SU-DHL-6 (cell line): ENCODE results near the gene DGKG.

ENCODE experiments used
- H2AFZ ChIP-seq: fragments of 200-600 bp; sonication (generic); 2 replicates; pipeline ENCODE4 v1.6.1; 2014; ENCODE audit warnings: low read depth, mild to moderate bottlenecking, moderate library complexity, mixed read lengths, antibody characterized with exemption, low read length; ENCODE audit not compliant: severe bottlenecking
- H3F3A ChIP-seq: fragments of 200-600 bp; shearing (Covaris generic); 2 replicates; pipeline ENCODE4 v1.6.0; 2016; ENCODE audit warnings: antibody characterized with exemption, mild to moderate bottlenecking; ENCODE audit not compliant: insufficient read depth
- H3K27ac ChIP-seq: fragments of 200-600 bp; sonication (generic); 2 replicates; pipeline ENCODE4 v1.5.1; 2016; ENCODE audit warnings: low read depth, mild to moderate bottlenecking, low read length, moderate library complexity, mixed read lengths
- H3K27me3 ChIP-seq: fragments of 200-600 bp; sonication (generic), shearing (Covaris generic); 2 replicates; pipeline ENCODE4 v1.6.0; 2014; ENCODE audit warnings: mild to moderate bottlenecking, low read length
- H3K36me3 ChIP-seq: fragments of 200-600 bp; sonication (generic); 2 replicates; pipeline ENCODE4 v1.6.1; 2014; ENCODE audit warnings: mild to moderate bottlenecking, low read length, mixed read lengths
- H3K4me2 ChIP-seq: fragments of 300-600, 200-600 bp; shearing (Covaris generic), sonication (generic); 2 replicates; pipeline ENCODE4 v1.6.0; 2014; ENCODE audit warnings: low read length, low read depth, mild to moderate bottlenecking; ENCODE audit not compliant: poor library complexity, severe bottlenecking
- H3K4me3 ChIP-seq: fragments of 200-600 bp; sonication (generic); 2 replicates; pipeline ENCODE4 v1.5.1; 2014; ENCODE audit warnings: antibody characterized with exemption, low read length, mild to moderate bottlenecking, mixed read lengths; ENCODE audit not compliant: insufficient read depth, poor library complexity, severe bottlenecking
- H3K79me2 ChIP-seq: fragments of 200-600 bp; sonication (generic); 2 replicates; pipeline ENCODE4 v1.6.1; 2014; ENCODE audit warnings: mild to moderate bottlenecking, low read length, moderate library complexity; ENCODE audit not compliant: insufficient read depth
- H3K9ac ChIP-seq: fragments of 200-600 bp; sonication (generic); 2 replicates; pipeline ENCODE4 v1.7.0; 2014; ENCODE audit warnings: mild to moderate bottlenecking, low read length
- H3K9me2 ChIP-seq: fragments of 200-600 bp; sonication (generic); replicated peaks from 2 replicates; pipeline ENCODE4 v1.6.1; 2014; ENCODE audit warnings: low read length; ENCODE audit not compliant: insufficient read depth
- H3K9me3 ChIP-seq: fragments of 200-600 bp; sonication (generic); 2 replicates; pipeline ENCODE4 v1.6.1; 2014; ENCODE audit warnings: low read length, mixed read lengths; ENCODE audit not compliant: insufficient read depth
- H4K20me1 ChIP-seq: fragments of 200-600 bp; sonication (generic); 2 replicates; pipeline ENCODE4 v1.6.1; 2014; ENCODE audit warnings: low read depth, mild to moderate bottlenecking, antibody characterized with exemption, low read length, moderate library complexity, mixed read lengths
- EZH2phosphoT487 ChIP-seq: fragments of 200-600 bp; sonication (generic), shearing (Covaris generic); conservative IDR thresholded peaks from 2 replicates; pipeline ENCODE4 v1.6.1; 2018; ENCODE audit warnings: mild to moderate bottlenecking, antibody characterized with exemption, low read length, moderate library complexity, mixed read lengths
- TF ChIP-seq, protein P1 (sequence below): fragments of 200-600 bp; sonication (generic); IDR thresholded peaks from one replicate; pipeline ENCODE4 v1.5.1; 2017; ENCODE audit warnings: antibody characterized with exemption, mild to moderate bottlenecking, low read length, moderate library complexity; ENCODE audit not compliant: insufficient read depth, poor library complexity, severe bottlenecking

The DGKG gene

DNA sequence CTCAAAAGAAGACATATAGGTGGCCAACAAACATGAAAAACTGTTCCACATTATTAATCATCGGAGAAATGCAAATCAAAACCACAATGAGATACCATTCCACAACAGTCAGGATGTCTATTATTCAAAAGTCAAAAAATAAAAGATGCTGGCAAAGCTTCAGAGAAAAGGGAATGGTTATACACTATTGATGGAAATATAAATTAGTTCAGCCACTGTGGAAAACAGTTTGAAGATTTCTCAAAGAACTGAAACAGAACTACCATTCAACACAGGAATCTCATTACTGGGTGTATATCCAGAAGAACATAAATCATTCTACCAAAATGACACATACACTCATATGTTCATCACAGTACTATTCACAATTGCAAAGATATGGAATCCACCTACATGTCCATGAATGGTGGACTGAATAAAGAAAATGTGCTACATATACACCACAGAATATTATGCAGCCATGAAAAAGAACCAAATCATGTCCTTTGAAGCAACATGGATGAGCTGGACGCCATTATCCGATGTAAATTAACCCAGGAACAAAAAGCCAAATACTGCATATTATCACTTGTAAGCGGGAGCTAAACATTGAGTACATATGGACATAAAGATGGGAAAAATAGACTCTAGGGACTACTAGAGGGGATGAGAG, 32.7 kb upstream of the DGKG start:
- H3K4me3 ChIP-seq: no peak overlapping the region
- H3K9me2 ChIP-seq: no peaks in the 10 kb centered on the region
- H3K9me3 ChIP-seq: no peaks in the 10 kb centered on the region
- no peak overlapping the region for H3K9ac ChIP-seq
- no peak overlapping the region for H3K4me2 ChIP-seq
- H3F3A ChIP-seq: no peaks in the 10 kb centered on the region
- H4K20me1 ChIP-seq: no peaks in the 10 kb centered on the region
- H3K36me3 ChIP-seq: no peaks in the 10 kb centered on the region
- TF ChIP-seq, protein P1, sequence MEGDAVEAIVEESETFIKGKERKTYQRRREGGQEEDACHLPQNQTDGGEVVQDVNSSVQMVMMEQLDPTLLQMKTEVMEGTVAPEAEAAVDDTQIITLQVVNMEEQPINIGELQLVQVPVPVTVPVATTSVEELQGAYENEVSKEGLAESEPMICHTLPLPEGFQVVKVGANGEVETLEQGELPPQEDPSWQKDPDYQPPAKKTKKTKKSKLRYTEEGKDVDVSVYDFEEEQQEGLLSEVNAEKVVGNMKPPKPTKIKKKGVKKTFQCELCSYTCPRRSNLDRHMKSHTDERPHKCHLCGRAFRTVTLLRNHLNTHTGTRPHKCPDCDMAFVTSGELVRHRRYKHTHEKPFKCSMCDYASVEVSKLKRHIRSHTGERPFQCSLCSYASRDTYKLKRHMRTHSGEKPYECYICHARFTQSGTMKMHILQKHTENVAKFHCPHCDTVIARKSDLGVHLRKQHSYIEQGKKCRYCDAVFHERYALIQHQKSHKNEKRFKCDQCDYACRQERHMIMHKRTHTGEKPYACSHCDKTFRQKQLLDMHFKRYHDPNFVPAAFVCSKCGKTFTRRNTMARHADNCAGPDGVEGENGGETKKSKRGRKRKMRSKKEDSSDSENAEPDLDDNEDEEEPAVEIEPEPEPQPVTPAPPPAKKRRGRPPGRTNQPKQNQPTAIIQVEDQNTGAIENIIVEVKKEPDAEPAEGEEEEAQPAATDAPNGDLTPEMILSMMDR: no peak
- TF ChIP-seq EZH2phosphoT487: no peak
- no peaks in the 10 kb centered on the region for H3K27me3 ChIP-seq
- H3K79me2 ChIP-seq: no peaks in the 10 kb centered on the region
- H3K27ac ChIP-seq: no peak overlapping the region
- no peak overlapping the region for H2AFZ ChIP-seq

DNA sequence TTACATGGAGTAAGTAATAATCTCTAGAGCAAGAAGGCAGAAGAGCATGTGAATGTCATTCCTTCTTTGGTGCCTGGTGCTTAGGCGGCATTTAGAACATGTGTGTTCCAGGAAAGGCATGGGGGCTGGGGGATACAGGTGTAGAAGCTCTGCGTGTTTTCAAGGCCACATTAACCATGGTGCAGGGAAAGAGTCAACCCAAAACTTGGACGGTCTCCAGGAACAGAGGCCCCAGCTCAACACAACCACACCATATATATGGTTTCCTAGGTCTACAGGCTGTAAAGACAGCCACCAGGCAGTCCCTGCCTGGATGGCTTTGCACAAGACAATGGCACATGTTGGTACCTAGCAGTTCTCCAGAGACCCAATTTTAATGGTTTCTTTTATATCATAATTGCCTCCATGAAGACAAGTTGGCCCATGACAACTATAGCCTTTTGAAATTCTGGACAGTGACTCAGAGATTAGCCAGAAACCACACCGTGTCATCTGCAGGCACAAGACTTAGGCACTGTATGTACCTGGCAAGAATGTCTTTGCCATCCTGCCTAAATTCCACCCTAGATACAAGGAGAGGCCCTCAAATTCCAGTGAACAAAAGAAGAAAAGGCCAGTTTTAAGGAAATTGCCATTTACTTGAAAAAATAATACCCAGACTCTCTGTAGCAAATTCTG, 25.0 kb upstream of the DGKG start:
- no peak overlapping the region for H3K27ac ChIP-seq
- no peak for TF ChIP-seq EZH2phosphoT487
- TF ChIP-seq, protein P1: no peak
- H3F3A ChIP-seq: no peaks in the 10 kb centered on the region
- H2AFZ ChIP-seq: no peak overlapping the region
- H3K79me2 ChIP-seq: no peaks in the 10 kb centered on the region
- H3K36me3 ChIP-seq: no peaks in the 10 kb centered on the region
- H4K20me1 ChIP-seq: no peaks in the 10 kb centered on the region
- H3K9ac ChIP-seq: no peak overlapping the region
- H3K4me3 ChIP-seq: no peak overlapping the region
- no peak overlapping the region for H3K4me2 ChIP-seq
- H3K9me3 ChIP-seq: no peaks in the 10 kb centered on the region
- H3K9me2 ChIP-seq: no peaks in the 10 kb centered on the region
- H3K27me3 ChIP-seq: no peaks in the 10 kb centered on the region

DNA sequence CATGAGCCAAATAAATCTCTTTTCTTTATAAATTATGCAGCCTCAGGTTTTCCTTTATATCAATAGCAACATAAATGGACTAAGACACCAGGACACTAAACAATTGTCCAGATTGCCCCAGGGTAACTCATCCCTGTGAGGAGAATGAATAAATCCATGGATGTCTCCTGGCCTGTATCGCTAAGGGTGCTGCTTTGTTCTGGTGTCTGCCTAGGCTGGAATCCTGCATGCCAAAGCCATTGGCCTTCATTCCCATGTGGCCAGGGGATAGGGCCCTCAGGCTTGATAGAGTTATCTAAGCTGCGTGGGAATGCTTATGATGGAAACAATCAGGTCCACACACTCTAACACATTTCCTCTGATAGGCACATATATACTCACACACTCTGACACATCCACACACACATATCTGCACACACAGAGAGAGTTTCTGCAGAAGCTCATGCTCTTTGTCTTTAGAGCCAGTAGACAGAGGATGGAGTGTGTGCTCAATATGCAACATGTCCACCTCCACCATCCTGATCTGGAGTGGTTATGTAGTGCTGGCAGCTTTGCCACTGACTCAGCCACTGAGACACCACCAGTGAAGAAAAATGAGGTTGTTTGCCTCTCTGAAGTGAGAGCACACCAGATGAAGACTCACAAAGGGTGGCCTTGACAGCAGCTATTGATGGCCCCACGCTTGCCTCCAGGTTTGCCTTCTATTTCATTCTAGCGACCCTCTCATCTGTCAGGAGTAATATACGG, 24.0 kb upstream of the DGKG start:
- H3K9ac ChIP-seq: no peak overlapping the region
- H2AFZ ChIP-seq: no peak overlapping the region
- no peak overlapping the region for H3K4me3 ChIP-seq
- TF ChIP-seq EZH2phosphoT487: no peak
- TF ChIP-seq, protein P1: no peak
- no peaks in the 10 kb centered on the region for H3K79me2 ChIP-seq
- H3K27ac ChIP-seq: no peak overlapping the region
- no peaks in the 10 kb centered on the region for H3F3A ChIP-seq
- H3K27me3 ChIP-seq: no peaks in the 10 kb centered on the region
- no peaks in the 10 kb centered on the region for H3K36me3 ChIP-seq
- no peaks in the 10 kb centered on the region for H4K20me1 ChIP-seq
- H3K9me2 ChIP-seq: no peaks in the 10 kb centered on the region
- H3K9me3 ChIP-seq: no peaks in the 10 kb centered on the region
- no peak overlapping the region for H3K4me2 ChIP-seq
